GM19452 (cell line): ENCODE results near the gene CABLES2.

Experiments used
- ATAC-seq: cut with Tn5 transposase; IDR thresholded peaks from one replicate; pipeline ENCODE4 v1.9.1; 2021; ENCODE audit not compliant: unreplicated experiment

CABLES2 gene

DNA sequence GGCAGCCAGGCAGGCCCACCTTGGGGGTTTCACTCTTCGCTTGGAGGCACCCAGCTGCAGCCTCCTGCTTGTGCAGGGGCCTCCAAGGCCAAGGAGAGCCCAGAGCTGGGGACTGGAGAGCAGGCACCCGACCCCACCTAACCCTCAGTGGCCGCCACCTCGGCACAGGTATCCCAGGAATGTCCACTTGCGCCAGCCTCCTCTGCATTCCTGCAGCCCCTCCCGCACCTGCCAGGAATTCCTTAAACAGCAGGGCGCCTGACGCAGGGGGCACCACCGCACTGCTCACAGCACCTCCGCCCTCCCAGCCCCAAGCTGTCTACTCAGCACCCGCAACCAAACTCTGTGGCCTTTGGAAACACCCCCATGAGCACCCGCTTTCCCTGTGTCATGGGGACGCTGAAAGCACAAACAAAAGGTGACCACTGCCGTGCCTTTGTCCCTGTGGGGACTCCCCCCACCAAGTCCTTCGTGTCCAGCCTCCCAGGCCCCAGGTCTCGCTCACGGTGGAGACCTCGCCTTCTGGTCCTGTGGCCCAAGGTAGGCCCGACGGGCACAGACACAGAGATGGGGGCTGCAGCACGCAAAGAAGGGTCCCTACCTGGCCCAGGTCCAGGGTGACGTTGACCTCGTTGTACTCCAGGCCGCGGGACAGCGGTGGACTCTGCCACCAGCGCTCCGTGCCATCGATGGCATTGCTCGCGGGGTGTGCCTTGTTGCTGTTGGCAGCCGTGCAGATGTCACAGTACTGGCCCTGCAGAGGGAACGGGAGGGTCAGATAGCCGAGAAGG, 45.1 kb downstream of the CABLES2 start:
- no peak for ATAC-seq

DNA sequence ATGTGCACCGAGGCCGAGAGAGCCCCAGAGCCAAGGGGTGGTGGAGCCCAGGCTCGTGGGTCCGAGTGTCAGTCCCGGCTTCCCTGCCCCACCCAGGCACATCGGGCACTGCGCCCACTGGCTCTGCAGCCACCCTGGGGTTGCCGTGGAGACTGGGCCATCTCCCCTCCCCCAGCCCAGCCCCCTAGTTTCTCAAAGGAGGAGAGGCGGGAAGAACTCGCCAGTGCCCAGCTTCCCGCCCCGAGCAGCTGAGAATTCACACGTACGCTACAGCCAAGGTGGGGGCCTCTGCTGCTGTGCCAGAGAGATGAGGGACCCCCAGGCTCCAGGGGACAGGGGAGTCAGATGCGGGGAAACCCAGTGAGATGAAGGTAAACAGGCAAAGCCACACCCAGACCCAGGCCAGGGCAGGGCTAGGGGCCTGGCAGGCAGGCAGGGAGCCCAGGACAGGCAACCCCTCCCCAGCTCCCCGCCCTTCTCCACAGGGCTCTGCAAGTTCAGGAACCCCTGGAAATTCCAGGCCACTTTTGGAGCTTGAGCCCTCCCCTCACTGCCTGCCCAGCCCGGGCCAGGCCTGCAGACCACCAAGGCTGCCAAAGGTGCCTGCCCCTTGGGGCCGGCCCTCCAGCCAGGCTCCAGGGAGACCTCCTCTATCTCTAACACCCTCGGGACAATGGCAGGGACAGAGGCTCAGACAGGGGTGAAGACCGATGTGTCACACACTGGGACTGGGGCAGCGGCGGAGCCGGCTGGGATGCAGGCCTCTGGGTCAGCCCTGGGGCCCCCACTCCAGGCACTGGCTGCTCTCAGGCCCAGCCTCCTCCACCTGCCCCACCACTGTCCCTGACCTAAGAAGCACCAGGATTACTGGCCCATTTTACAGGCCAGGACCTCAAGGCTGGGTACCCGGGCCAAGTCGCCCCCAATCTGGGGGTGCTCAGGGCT, 46.0 kb downstream of the CABLES2 start:
- no peak for ATAC-seq

- no peak for ATAC-seq
These were observed 47.5 kb downstream of the CABLES2 start for GRCh38 chr20:62359491-62360121.

GRCh38 chr20:62359043-62359490, 48.0 kb downstream of the CABLES2 start:
- ATAC-seq, result no peak

DNA sequence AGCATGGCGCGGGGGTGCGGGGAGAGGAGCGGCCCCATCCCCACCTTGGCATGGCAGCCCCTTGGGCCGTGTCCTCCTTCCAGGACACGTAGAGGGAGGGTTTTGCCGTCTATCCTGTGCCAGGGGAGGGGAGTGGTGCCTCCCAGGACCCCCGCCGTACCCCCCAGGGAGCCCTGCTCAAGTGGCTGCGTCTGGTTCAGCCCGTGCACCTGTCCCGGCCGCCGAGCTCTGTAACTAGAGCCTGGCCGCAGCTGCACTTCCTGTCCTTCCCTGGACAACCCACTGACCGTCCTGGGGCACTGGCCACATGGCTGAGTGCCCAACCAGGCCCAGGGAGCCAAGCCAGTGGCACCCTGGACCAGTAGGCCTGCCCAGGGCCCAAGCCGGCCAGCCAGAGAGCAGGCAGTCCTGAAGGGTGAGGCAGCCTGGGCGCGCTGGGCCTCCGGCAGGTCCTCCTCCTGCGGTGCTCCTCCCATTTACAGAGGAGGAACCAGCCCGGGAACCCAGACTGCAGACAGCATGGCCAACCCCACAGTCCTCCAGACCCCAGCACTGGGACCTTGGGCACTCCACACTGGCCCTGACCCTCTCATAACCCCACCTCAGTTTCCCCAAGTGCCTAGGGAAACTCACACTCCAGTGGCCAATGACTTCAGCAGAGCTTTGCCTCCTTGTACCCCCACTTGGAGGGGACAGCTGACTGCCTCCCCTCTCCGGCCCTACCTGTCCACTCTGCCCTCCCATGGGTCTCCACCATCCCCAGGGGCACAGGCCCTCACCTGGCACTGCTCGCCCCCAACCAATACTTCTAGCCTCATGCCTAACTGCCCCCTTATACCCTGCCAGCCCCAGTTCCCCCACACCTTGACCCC, 48.7 kb downstream of the CABLES2 start:
- ATAC-seq, result no peak

DNA sequence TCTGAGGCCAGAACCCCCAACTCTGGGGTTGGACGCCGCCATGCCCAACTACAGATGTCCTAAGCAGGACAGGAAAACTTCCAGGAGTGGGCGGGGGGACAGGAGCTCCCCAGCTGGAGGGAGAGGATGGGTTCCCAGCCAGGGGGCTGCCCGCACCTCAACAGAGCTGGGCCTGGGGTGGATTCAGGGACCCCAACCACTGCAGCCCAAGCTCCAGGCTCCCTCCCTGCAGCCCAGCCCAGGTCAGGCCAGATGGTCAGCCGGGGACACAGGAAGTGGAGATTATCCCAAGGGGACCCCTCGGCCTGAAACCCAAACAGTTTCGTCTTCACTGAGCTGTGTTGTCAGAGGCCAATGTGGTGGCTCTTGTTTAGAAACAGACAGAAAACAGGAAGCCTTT, 49.4 kb downstream of the CABLES2 start:
- ATAC-seq, result no peak

DNA sequence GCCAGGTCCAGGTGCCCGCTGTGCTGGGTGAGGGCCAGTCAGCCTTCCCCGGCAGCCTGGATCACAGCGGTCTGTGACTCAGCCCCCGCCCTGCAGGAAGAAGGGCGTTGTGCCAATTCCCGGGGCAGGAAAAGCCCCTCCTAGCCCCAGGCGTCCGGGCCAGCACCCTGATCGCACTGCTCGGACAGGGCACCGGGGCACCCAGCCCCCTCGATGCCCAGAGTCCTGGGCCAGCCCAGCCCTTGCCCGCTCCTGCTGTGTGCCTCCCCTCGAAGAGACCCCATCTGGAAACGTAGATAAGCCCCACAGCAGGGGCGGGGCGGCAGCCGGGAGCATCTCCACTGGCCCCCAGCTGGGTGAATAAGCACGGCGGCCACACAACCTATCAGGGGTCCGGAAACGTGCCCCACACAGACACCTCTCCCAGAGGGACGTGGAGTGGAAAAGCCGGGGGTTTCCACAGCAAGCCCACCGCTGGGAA, 49.9 kb downstream of the CABLES2 start:
- no peak for ATAC-seq

DNA sequence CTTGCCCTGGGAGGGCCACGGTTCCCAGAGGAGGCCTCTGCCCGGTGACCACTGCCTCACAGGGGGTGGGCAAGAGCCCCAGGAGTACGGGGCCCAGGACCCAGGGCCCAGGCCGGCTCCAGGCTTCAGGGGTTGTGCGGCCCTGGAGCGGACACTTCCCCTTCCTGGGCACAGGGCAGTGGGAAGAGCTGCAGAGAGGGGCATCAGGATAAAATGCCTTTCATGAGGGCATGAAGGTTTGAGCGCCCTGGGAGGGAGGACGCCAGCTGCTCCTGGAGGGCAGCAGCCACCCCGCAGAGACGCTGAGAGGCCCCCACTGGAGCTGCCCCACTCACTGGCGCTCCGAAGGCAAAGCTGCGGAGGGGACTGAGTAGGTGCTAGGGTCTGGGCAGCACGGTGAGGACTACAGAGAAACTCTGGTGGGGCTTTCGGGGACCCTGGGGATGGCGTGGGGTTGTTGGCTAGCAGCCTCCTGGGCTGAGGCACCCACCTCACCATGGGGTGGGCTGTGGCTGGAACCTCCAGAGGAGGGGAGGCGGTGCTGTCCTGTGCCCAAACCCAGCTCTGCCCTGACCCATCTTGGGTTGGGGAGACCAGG, 50.4 kb downstream of the CABLES2 start:
- no peak for ATAC-seq

GRCh38 chr20:62355878-62356588, 51.1 kb downstream of the CABLES2 start:
- ATAC-seq, result no peak

- ATAC-seq, result no peak
These were observed 51.6 kb downstream of the CABLES2 start for GRCh38 chr20:62355516-62355877.

DNA sequence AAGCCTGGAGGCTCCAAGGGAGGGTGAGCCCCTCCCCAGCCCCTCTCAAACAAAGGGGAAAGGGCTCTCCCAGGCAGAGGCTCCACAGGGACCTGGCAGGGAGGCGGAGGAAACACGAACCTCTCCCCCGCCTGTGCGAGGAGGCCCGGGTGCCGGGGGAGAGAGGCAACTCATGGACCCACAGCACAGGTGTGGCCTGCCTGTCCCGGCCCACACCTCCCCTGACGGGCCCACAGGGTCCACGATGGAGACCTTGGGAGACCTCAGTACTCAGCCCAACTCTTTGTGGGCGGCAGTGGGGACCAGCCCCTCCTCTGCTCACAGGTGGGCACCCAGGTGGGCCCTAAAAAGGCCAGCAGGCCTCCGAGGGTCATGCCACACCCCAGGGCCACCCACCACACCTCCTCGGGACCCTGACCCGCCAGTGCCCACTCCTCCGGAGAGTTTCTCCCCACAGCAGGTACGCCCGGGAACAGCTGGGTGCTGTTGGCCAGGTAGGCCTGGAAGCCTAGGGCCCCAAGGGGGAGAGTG, 52.2 kb downstream of the CABLES2 start:
- no peak for ATAC-seq

DNA sequence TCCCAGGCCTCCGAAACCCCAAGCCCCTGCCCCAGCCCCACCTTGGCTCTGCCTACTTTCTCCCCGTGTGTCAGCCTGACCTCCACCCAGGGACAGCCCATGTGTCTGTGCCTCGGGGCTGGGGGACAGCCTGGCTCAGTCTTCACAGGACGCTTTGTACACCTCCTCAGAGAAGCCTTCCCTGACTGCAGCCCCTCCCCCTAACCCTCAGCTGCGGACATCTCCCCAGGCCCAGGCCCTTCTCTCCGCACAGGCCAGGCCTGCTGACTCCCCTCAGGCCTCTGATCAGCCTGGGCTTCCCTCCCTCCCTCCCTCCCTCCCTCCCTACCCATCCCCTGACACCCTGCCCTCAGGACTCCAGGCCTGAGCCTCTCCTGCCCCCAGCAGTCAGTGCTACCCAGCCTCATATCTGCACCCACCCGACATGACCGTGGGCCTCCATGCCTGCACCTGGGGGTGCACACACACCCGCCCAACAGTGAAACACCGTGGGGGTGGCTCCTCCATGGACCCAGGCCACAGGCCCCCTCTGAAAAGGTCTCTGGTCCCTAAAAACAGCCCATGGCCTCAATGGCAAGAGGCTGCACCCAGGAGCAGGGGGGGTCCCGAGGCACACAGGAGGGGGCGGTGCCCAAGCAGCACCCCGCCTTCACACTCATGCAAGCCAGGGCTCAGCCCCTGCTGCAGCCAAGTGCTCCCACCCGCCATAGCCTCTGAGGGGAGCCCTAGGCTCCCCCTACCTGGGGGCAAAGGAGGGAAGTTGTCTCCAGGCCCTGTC, 52.9 kb downstream of the CABLES2 start:
- no peak for ATAC-seq

GRCh38 chr20:62353289-62354030, 53.6 kb downstream of the CABLES2 start:
- no peak for ATAC-seq

DNA sequence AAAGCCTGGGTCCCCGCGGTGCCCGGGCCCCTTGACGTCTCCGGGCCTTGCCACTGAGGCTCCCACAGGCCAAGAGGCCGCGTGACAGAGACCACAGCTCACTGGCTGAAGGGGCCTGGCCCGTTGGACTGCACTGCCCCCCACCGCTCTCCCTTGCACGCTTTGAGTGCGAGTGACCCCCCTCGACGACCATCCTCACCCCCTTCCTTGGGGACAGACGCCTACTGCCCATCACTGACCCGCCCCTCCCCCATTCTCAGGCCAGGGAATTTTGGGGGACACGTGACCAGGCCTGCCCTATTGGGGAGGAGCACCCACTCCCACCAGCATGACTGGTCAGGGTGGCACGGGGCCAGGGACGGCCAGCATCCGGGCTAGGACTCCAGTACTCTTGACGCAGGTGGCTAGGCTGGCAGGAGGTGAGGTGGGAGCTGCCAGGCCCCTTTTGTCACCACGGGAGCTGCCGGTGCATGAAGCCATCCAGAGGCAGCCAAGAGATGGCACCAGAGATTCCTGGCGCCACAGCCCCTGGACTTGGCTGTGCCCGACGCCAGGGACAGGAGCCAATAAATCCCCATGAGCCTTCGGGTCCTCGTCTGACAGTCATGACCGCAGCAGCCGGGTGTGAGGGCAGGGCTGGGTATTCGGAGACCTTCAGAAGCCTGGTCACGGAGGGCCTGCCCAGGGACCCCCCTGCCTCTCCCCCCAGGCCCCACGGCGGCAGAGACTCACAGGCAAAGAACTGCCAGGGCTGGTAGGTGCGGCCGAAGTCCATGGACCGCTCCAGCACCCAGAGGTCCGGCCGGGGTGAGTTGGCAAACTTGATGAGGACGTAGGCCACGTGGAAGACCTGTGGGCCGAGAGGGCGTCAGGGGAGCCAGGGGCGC, 54.4 kb downstream of the CABLES2 start:
- ATAC-seq, result no peak

DNA sequence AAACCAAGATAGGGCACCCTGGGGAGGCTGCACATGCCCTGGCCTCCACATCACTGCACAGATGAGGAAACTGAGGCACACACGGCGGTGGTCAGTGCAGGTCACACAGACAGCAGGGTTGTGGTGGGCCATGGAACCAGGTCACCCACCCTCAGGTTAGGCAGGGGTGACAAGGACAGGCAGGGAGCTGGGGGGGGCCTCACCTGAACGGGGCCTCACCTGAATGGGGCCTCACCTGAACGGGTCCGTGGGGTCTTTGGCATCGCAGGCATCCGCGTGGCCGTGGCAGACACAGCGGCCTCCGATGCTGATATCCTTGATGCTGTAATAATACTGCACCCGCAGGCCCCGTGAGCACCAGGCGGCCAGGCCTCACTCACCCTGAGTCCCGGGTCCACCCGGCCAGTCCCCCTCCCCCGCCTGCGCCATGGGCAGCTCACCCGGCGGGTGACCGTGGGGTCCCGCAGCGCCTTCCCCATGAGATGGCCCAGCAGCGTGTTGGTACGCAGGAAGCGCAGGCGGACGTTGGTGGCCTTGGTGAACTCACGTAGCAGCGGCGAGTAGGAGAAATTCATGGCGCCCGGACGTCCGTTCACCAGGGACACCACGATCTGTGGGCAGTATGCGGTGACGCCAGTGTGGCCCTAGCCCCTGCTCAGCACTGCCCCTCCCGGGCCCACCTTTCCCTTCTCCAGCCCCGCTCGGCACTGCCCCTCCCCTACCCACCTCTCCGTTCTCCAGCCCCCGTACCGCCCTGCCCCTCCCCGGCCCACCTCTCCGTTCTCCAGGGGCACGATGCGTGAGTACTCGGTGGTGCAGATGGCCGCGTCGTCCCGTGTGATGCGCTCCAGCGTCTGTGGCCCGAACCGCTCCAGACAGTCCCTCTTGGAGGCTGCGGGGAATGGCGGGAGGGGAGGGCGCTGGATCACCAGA, 55.4 kb downstream of the CABLES2 start:
- no peak for ATAC-seq
